Omental fat pad (tissue), 4 donors: ENCODE results near the gene PDAP1. TPM values are rescaled to one million over a fixed set of nuclear protein-coding genes. Genes with fewer than 3 reads are reported as not detected.

Experiments
- ATAC-seq: fragments of 150-250 bp; one replicate; pipeline ENCODE4 v1.9.1; 2016; ENCODE audit warnings: mild to moderate bottlenecking, moderate library complexity; ENCODE audit not compliant: low FRiP score
- DNase-seq: peaks from one replicate; pipeline ENCODE4 v3.0.0-alpha.2; 2019; ENCODE audit warnings: low spot score
- total RNA-seq, 4 donors: library from RNA; depleted of rRNA; stranded (reverse); fragments of >200 nt; gene quantifications; one replicate each; pipeline ENCODE4 v1.1.0, GENCODE V29; 2016
- TF ChIP-seq, protein P1 (sequence below), 3 donors: fragments of 450-650 bp; IDR thresholded peaks; one replicate each; pipeline ENCODE4 v1.5.1; 2016 to 2017; ENCODE audit warnings: antibody characterized with exemption in 3 of 3, mild to moderate bottlenecking in 3 of 3, moderate library complexity in 2 of 3

PDAP1 gene
- total RNA-seq, 4 donors from 2014 or later: 41.9 to 70.2 (median 54.7) TPM

- ATAC-seq: no peak
- no peak for DNase-seq
- TF ChIP-seq, protein P1, sequence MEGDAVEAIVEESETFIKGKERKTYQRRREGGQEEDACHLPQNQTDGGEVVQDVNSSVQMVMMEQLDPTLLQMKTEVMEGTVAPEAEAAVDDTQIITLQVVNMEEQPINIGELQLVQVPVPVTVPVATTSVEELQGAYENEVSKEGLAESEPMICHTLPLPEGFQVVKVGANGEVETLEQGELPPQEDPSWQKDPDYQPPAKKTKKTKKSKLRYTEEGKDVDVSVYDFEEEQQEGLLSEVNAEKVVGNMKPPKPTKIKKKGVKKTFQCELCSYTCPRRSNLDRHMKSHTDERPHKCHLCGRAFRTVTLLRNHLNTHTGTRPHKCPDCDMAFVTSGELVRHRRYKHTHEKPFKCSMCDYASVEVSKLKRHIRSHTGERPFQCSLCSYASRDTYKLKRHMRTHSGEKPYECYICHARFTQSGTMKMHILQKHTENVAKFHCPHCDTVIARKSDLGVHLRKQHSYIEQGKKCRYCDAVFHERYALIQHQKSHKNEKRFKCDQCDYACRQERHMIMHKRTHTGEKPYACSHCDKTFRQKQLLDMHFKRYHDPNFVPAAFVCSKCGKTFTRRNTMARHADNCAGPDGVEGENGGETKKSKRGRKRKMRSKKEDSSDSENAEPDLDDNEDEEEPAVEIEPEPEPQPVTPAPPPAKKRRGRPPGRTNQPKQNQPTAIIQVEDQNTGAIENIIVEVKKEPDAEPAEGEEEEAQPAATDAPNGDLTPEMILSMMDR (IDR thresholded peaks at IDR 0.05): no peak
Observed at GRCh38 chr7:99424932-99425730, 16.7 kb upstream of the PDAP1 start.

- no peak for ATAC-seq
- no peak for DNase-seq
- TF ChIP-seq, protein P1 (IDR thresholded peaks at IDR 0.05): no peak
Observed at GRCh38 chr7:99422625-99423024, 14.2 kb upstream of the PDAP1 start.

DNA sequence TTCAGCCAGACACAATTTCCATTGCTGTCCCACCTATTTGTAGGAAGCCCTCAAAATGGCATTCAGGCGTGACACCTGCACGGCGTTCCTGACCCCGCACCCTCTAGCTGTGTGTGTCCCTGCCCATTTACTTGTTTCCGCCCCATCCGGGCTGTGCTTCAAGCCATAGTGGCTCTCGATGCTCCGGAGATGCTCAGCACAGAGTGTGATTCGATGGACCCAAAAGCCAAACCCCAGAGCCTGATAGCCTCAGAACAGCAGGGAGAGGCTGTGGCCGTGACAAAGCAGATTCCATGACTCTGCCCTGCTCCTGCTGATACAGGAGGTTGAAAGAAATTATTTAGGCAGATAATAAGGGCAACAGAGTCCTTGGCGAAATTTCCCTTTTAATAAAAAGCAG, 13.8 kb upstream of the PDAP1 start:
- ATAC-seq (no peak), DNase-seq (no peak)
- TF ChIP-seq, protein P1 (IDR thresholded peaks at IDR 0.05): no peak

DNA sequence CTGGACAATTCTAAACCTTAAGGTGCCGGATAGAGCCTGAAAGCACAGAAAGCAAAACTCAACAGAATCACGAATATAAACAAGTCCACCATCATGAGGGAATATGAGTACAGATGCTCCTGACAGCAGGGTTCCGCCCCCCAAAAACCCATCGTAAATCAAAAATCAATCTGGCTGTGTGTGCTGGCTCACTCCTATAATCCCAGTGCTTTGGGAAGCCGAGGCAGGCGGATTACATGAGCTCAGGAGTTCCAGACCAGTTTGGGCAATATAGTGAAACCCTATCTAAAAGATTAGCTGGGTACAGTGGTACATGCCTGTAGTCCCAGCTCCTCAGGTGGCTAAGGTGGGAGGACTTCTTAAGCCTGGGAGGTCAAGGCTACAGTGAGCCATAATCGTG, 12.6 kb upstream of the PDAP1 start:
- TF ChIP-seq, protein P1 (IDR thresholded peaks at IDR 0.05): no peak
- DNase-seq (no peak), ATAC-seq (no peak)

- ATAC-seq: no peak
Observed at GRCh38 chr7:99420213-99420612, 11.8 kb upstream of the PDAP1 start.

GRCh38 chr7:99419323-99420021, 11.1 kb upstream of the PDAP1 start:
- DNase-seq (no peak), ATAC-seq (no peak)
- TF ChIP-seq, protein P1 (IDR thresholded peaks at IDR 0.05): no peak

More at GRCh38 chr7:99420213-99420612, 11.8 kb upstream of the PDAP1 start:
- TF ChIP-seq, protein P1 (IDR thresholded peaks at IDR 0.05): no peak
- DNase-seq: no peak
